GM12892 (cell line): ENCODE results near the gene LRRC8A.

ENCODE experiments used
- POLR2A ChIP-seq: IDR thresholded peaks from 2 replicates; pipeline ENCODE4 v1.6.1; 2011; ENCODE audit warnings: low read depth, low read length, control low read depth
- POLR2AphosphoS5 ChIP-seq: IDR thresholded peaks from 2 replicates; pipeline ENCODE4 v1.6.1; 2011; ENCODE audit warnings: low read depth, low read length, control low read depth

GRCh38 chr9:128884164-128884563 lies 2.2 kb downstream of the LRRC8A start:
- TF ChIP-seq POLR2A (no peak), POLR2AphosphoS5 (no peak)
